Body of pancreas (tissue), 4 donors: Measurements from ENCODE around the gene ZSCAN10.

Experiments
- POLR2A ChIP-seq, 3 donors: fragments of 450-650 bp; IDR thresholded peaks; one replicate each; pipeline ENCODE4 v1.6.1; 2016; ENCODE audit warnings: antibody characterized with exemption in 3 of 3, mild to moderate bottlenecking in 2 of 3
- TF ChIP-seq, protein P1 (sequence below), 7 experiments: fragments of 450-650 bp in 4 of 7; fragments of 200-600 bp in 3 of 7; sonication (generic) in 3 of 7; IDR thresholded peaks; one replicate each; pipeline ENCODE4 v1.5.1; 2016 to 2019; ENCODE audit warnings: antibody characterized with exemption in 7 of 7

DNA sequence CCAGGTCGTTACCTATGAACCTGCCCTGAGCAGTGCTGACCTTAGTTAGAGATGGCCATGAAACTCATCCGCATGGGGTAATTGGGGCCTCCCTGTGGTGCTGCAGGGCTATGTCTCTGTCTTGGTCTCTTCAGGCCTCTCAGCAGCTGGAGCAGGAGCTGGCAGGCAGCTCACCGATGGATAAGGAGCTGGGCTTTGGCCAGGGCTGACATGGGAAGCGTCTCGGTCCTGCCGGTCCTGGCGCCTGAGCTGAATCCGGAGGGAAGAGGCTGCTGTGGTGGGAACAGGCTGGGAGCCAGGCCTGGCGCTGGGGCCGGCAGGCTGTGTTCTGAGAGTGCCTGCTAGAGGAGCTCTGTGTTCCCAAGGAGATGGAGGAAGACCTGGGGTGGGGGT is 23.6 kb downstream of the ZSCAN10 start:
- TF ChIP-seq, protein P1, sequence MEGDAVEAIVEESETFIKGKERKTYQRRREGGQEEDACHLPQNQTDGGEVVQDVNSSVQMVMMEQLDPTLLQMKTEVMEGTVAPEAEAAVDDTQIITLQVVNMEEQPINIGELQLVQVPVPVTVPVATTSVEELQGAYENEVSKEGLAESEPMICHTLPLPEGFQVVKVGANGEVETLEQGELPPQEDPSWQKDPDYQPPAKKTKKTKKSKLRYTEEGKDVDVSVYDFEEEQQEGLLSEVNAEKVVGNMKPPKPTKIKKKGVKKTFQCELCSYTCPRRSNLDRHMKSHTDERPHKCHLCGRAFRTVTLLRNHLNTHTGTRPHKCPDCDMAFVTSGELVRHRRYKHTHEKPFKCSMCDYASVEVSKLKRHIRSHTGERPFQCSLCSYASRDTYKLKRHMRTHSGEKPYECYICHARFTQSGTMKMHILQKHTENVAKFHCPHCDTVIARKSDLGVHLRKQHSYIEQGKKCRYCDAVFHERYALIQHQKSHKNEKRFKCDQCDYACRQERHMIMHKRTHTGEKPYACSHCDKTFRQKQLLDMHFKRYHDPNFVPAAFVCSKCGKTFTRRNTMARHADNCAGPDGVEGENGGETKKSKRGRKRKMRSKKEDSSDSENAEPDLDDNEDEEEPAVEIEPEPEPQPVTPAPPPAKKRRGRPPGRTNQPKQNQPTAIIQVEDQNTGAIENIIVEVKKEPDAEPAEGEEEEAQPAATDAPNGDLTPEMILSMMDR (IDR thresholded peaks at IDR 0.05), result no peak
- no peak for TF ChIP-seq POLR2A (IDR thresholded peaks at IDR 0.05)
